IPS-11a (cell line): ENCODE data around the gene NYAP1.

ENCODE experiments used
- H3K4me3 ChIP-seq: one replicate; pipeline ENCODE4 v1.5.1; 2013; ENCODE audit warnings: low read depth, low read length, control low read depth

The NYAP1 gene

GRCh38 chr7:100456562-100456961 lies 27.2 kb upstream of the NYAP1 start:
- H3K4me3 ChIP-seq = no peak overlapping the region

GRCh38 chr7:100457033-100457432 lies 26.7 kb upstream of the NYAP1 start:
- no peak overlapping the region for H3K4me3 ChIP-seq

GRCh38 chr7:100464210-100464660 lies 19.5 kb upstream of the NYAP1 start, which contains the start of gene SPACDR:
TSS of gene SPACDR (minus strand) at chr7:100464260. CDS start at chr7:100464025, 235 bp downstream.
- no peak within 1 kb of the TSS for H3K4me3 ChIP-seq

- H3K4me3 ChIP-seq = no peak overlapping the region
Measured at GRCh38 chr7:100464791-100465190, 18.9 kb upstream of the NYAP1 start.

- H3K4me3 ChIP-seq = no peak overlapping the region
Measured at GRCh38 chr7:100465299-100465698, 18.4 kb upstream of the NYAP1 start.

- H3K4me3 ChIP-seq = no peak overlapping the region
Measured at GRCh38 chr7:100465702-100466311, 17.9 kb upstream of the NYAP1 start.

- H3K4me3 ChIP-seq = no peak overlapping the region
Measured at GRCh38 chr7:100466653-100467605, 16.8 kb upstream of the NYAP1 start.

- H3K4me3 ChIP-seq = no peak overlapping the region
Measured at GRCh38 chr7:100467638-100468373, 15.9 kb upstream of the NYAP1 start.

GRCh38 chr7:100469227-100470044 lies 14.3 kb upstream of the NYAP1 start:
- H3K4me3 ChIP-seq = no peak overlapping the region

- no peak overlapping the region for H3K4me3 ChIP-seq
Measured at GRCh38 chr7:100471021-100471420, 12.7 kb upstream of the NYAP1 start.

GRCh38 chr7:100472121-100472851 lies 11.4 kb upstream of the NYAP1 start:
- H3K4me3 ChIP-seq = no peak overlapping the region

- no peak overlapping the region for H3K4me3 ChIP-seq
Measured at GRCh38 chr7:100472854-100473499, 10.8 kb upstream of the NYAP1 start.

GRCh38 chr7:100475549-100475948 lies 8.2 kb upstream of the NYAP1 start:
- H3K4me3 ChIP-seq = no peak overlapping the region

- H3K4me3 ChIP-seq = no peak overlapping the region
Measured at GRCh38 chr7:100476101-100476780, 7.5 kb upstream of the NYAP1 start.

- H3K4me3 ChIP-seq = no peak overlapping the region
Measured at GRCh38 chr7:100476903-100477870, 6.5 kb upstream of the NYAP1 start.

GRCh38 chr7:100477871-100478267 lies 5.9 kb upstream of the NYAP1 start:
- H3K4me3 ChIP-seq = peak overlapping the region; percentile 74

GRCh38 chr7:100478958-100479660 lies 4.6 kb upstream of the NYAP1 start, which contains the start of gene TSC22D4:
TSS of gene TSC22D4 (minus strand) at chr7:100479214. CDS start at chr7:100478038, 1,176 bp downstream.
- peak within 1 kb of the TSS; percentile 74 for H3K4me3 ChIP-seq
